ENCODE measurements around the gene RABGAP1. TPM values are rescaled to one million over a fixed set of nuclear protein-coding genes. Genes with fewer than 3 reads are reported as not detected.

The RABGAP1 gene
- total RNA-seq, 1 donor from 2014 or later, result 62.0 TPM

DNA sequence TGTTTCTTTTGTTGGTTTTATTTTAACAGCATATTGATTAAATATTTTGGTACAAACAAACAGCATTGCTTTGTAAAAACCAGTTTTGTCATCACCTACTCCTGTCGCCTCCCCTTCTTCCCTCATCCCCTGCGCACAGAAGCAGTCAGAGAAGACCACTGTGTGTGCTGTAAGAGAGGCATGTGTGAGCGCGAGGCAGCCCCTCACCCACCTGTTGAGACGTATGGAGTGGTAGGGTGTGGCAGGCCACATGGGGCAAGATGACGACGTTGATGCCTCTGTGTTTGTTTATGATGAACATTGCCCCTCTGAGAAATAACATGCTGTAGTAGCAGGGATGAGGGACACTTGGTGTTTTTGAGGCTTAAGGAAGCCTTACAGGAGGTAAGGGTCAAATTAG is 164.0 kb downstream of the RABGAP1 start:
- Histone ChIP-seq H3K27ac (no peak overlapping the region), H3K9me3 (no peaks in the 10 kb centered on the region), H3K36me3 (peaks cover 95% of the 10 kb centered on the region)

DNA sequence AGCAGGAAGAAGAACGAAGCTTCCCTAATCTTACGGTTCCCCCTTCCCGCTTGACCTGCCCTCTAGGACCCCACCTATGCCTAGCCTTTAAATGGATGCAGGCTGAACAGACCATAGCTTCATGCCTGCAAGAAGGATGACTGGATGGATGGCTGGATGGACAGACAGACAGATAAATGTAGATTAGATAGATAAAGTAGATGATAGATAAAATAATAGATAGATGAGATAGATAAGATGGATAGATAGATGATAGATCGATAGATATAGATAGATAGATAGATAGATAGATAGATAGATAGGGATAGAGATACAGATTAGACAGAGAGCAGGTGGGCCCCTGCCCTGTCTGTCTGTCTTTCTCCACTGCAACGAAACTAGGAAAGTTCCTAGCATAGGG is 164.7 kb downstream of the RABGAP1 start:
- no peaks in the 10 kb centered on the region for H3K27me3 ChIP-seq (ENCODE audit: low read depth)
- H3K9me3 ChIP-seq, result no peaks in the 10 kb centered on the region
- TF ChIP-seq, protein P1, sequence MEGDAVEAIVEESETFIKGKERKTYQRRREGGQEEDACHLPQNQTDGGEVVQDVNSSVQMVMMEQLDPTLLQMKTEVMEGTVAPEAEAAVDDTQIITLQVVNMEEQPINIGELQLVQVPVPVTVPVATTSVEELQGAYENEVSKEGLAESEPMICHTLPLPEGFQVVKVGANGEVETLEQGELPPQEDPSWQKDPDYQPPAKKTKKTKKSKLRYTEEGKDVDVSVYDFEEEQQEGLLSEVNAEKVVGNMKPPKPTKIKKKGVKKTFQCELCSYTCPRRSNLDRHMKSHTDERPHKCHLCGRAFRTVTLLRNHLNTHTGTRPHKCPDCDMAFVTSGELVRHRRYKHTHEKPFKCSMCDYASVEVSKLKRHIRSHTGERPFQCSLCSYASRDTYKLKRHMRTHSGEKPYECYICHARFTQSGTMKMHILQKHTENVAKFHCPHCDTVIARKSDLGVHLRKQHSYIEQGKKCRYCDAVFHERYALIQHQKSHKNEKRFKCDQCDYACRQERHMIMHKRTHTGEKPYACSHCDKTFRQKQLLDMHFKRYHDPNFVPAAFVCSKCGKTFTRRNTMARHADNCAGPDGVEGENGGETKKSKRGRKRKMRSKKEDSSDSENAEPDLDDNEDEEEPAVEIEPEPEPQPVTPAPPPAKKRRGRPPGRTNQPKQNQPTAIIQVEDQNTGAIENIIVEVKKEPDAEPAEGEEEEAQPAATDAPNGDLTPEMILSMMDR (IDR thresholded peaks at IDR 0.05), result no peak
- H3K4me1 ChIP-seq, result no peaks in the 10 kb centered on the region
- ATAC-seq, result no peak
- no peak for DNase-seq
- H3K4me3 ChIP-seq, result no peak overlapping the region
- peaks cover 95% of the 10 kb centered on the region for H3K36me3 ChIP-seq
- no peak overlapping the region for H3K27ac ChIP-seq
- intact Hi-C loops (cut with DNase I), result no loop called here

More for the DNA sequence above, 164.0 kb downstream of the RABGAP1 start:
- DNase-seq (no peak), ATAC-seq (no peak)
- intact Hi-C loops (cut with DNase I), result no loop called here
- Histone ChIP-seq H3K4me3 (no peak overlapping the region), H3K4me1 (no peaks in the 10 kb centered on the region), H3K27me3 (ENCODE audit: low read depth) (no peaks in the 10 kb centered on the region)
- TF ChIP-seq, protein P1 (IDR thresholded peaks at IDR 0.05), result no peak

DNA sequence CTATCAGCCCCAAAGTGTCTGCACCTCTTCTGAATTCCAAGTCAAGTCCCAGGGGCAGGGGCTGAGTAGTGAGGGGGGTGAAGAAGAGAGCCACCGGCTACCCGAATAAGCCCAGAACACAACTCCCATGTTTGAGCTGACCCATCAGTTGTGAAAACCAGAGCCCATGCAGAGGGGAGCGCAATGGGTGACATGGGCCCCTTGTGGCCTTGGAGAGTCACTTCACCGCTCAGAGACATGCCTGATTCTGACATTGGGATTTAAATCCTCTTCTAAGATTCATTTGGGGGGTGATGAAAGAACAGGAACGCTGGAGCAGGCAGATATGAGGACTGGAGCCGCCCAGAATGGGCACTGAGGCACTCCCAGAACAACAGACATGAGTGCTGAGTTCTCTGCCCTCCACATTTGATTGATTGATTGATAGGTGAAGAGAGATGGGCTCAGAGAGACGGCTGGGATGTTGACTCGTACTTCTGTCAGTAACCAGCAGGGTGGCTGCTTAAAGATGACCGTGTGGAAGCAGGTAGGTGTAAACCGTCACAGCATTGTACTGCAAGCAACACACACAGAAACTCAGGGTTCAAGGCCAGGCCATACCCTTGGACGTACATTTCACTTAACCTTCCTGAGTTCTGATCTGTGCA is 166.9 kb downstream of the RABGAP1 start:
- TF ChIP-seq, protein P1 (IDR thresholded peaks at IDR 0.05), result no peak

DNA sequence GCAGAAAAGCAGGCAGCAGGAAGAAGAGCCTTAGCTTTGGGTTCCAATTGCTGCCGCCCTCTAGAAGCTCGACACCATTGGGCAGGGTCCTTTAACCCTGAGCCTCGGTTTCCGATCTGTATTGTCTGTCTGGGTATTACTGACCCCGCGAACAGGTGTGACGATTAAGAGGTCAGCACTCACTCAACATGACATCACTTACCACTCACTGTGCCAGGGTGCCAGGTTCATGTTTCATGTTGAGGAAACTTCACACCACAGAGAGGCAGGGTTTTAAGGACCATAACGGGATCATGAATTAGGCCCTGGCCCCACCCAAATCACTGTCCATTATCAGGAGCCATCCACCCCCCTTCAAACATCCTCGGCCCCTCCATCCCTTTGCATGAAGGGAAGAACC is 168.2 kb downstream of the RABGAP1 start:
- TF ChIP-seq, protein P1 (IDR thresholded peaks at IDR 0.05), result no peak
- intact Hi-C loops (cut with DNase I), result no loop called here
- Histone ChIP-seq H3K4me3 (no peak overlapping the region), H3K27ac (no peak overlapping the region), H3K9me3 (no peaks in the 10 kb centered on the region), H3K27me3 (ENCODE audit: low read depth) (no peaks in the 10 kb centered on the region), H3K4me1 (peaks cover 11% of the 10 kb centered on the region), H3K36me3 (peaks cover 63% of the 10 kb centered on the region)
- ATAC-seq (no peak), DNase-seq (no peak)

More for the DNA sequence above, 166.9 kb downstream of the RABGAP1 start:
- Histone ChIP-seq H3K4me3 (no peak overlapping the region), H3K27ac (no peak overlapping the region), H3K4me1 (peaks cover 11% of the 10 kb centered on the region), H3K27me3 (ENCODE audit: low read depth) (no peaks in the 10 kb centered on the region), H3K36me3 (peaks cover 75% of the 10 kb centered on the region), H3K9me3 (no peaks in the 10 kb centered on the region)
- intact Hi-C loops (cut with DNase I), result no loop called here
- ATAC-seq, result no peak
- no peak for DNase-seq

DNA sequence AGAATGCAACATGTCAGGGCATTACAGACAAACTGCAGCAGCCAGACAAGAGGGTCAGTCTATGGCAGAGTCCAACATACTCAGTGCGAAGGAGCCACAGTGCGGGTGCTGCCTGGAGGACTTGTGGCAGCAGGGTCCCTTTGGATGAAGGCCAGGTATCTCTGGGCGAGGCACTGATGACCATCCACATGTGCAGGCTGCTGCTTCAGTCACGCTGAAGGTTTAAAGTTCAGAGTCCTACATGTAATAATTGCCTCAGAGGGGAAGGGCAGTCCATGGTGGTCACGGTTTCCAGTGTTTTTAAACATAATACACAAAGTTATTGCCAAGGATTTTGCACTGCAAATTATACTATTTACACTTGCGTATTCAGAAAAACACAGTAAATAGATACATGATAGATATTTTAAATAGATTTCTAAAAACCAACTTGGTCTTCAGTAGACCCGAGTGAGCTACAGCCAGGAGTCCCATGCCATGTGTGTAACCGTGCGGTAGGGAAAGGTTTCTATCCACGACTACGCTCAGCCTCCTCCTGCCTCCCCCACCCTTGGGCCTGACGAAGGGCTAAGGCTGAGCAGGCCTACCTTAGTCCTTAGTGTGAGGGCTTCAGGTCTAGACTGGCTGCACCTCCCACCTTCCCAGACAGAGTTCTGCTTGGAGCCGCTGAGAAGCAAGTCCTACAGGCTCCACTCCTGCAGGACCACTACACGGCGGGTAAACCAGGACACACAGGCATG is 168.9 kb downstream of the RABGAP1 start:
- H3K27me3 ChIP-seq (ENCODE audit: low read depth), result no peaks in the 10 kb centered on the region
- DNase-seq (no peak), ATAC-seq (no peak)
- no peak overlapping the region for H3K27ac ChIP-seq
- H3K4me1 ChIP-seq, result peaks cover 11% of the 10 kb centered on the region
- H3K9me3 ChIP-seq, result no peaks in the 10 kb centered on the region
- peaks cover 59% of the 10 kb centered on the region for H3K36me3 ChIP-seq
- TF ChIP-seq, protein P1 (IDR thresholded peaks at IDR 0.05), result no peak
- intact Hi-C loops (cut with DNase I), result no loop called here
- H3K4me3 ChIP-seq, result no peak overlapping the region
